HG03175 (cell line): ENCODE data around the gene PKP4.

Experiments
- ATAC-seq: cut with Tn5 transposase; IDR thresholded peaks from one replicate; pipeline ENCODE4 v1.9.1; 2021; ENCODE audit warnings: mild to moderate bottlenecking, moderate library complexity; ENCODE audit not compliant: unreplicated experiment

PKP4 gene

DNA sequence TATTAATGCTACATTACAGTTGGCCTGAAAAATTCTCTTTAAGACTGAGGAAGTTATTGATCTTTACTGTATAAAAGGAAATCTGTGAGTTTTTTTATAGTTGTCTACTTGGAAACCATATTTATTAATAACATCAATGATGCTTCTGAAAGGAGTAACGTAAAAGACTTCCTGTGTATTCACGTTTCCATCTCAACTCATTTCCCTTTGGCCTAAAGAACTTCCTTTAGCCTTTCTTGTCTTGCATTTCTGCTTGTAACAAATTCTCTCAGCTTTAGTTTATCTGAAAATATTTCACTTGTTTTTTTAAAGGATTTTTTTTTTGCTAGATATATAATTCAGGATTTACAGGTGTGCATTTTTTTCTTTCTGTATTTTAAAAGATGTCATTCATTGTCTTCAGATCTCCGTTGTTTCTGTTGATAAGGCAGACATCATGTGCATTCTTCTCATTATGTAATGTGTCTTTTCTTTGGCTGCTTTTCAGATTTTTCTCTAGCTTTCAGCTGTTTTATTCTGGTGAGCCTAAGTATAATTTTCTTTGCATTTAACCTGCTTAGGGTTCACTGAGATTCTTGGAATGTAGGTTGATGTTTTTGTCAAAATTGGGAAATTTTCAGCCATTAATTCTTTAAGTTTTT, 179.3 kb downstream of the PKP4 start:
- ATAC-seq = no peak

DNA sequence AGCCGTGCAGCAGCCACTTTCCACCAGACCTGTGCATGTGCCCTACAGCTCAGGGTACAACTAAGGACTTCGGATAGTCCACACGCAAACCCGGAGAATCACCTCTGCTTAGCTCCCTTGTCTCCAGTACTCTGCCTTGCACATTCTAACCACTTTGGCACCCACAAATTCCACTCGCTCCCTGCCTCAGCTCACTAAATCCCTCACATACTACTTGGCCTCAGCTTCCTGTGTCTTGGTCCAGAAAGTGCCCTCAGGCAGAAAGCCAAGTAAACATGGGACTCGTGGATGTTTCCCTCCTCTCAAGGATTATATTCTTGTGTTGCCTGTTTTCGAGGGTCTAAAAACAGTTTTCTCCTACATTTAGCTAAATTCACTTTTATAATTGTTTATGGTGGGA, 180.6 kb downstream of the PKP4 start:
- no peak for ATAC-seq

DNA sequence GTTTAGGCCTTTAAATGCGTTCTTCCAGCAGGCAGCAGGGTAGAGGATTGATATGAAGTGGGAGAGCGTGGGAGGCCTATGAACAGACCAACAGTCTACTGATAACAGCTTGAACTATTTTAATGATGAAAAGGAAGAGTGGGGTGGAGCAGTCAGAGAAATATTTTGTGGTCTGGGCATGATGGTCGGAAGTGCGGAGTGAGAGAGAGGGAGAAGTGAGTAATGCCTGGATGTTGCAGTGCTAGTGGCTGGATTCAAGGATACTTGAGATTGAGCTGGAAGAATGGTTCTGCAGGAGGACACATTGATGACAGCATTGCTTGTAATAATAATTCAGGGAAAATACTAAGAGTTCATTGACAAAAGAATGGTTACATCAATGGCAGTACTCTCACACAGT, 187.4 kb downstream of the PKP4 start:
- no peak for ATAC-seq

GRCh38 chr2:158645299-158645698, 188.5 kb downstream of the PKP4 start:
- no peak for ATAC-seq

- ATAC-seq = no peak
Observed at GRCh38 chr2:158647436-158648231, 190.9 kb downstream of the PKP4 start.

DNA sequence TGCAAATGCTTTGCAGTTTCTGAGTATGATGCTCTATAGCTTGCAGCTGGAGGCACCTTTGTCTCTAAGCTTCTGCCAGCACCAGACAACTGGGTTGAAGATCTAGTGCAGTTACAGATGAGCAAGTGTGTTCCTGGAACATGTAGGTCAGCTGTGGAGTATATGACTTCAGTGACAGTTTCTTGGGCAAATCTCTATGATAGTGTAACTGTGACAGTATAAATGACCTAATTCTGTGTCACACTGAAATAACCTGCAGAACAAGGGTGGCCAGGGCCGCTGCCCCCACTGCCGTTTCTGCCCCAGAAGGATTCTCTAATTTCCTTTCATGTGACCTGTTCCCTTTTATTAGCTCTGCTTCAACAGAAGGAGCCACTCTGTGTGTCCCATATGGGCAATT, 193.1 kb downstream of the PKP4 start:
- ATAC-seq = no peak

- ATAC-seq = no peak
Observed at GRCh38 chr2:158650646-158651357, 194.1 kb downstream of the PKP4 start.

DNA sequence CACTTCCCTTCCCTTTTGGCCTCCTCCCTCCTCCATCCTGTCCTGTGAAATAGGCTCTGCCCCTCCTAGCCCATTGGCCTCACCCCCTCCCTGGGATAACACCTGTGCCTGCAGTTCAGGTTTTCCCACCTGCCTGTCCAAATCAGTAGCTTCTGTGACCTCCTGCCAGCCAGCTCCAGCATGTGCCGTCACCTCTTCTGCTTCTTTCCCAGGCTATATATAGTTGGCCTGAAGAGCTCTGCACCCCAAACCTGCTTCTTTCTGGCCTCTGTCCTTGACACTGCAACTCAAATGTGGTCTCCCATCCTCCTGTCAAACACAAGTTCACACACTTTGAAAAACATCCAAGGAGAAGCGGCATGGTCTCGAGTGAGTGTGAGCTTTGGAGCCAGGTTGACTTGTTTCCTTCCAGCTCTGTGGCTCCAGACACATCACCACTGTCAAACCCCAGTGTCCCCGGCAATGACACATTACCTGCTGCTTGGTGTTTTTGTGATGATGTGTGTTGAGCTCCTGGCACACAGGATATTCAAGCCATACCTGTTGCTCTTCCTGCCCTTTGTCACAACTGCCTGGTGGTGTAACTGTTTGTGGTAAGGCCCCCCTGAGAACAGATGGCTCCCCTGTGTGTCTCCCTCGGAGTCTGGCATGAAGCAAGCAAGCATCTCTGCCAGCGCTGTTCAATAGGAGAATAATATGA, 194.8 kb downstream of the PKP4 start:
- ATAC-seq = no peak

DNA sequence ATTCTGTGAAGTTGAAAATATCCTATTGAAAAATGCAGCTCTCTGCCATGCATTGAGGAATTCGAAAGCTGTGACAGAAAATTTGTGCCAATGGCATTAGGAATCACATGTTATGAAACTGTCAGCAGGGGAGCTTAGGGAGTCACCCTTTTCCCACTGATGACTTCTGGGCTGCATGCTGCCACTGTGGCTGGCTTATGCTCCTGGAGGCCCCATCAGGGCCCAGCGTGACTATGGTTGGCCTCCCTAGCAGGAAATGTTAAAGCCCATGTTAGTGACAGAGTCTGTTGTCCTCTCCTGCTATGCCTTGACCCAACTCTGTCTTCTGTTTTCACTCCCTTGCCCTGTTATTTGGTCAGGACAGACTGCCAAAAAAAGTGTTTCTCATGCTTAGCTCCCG, 198.9 kb downstream of the PKP4 start:
- ATAC-seq = no peak

DNA sequence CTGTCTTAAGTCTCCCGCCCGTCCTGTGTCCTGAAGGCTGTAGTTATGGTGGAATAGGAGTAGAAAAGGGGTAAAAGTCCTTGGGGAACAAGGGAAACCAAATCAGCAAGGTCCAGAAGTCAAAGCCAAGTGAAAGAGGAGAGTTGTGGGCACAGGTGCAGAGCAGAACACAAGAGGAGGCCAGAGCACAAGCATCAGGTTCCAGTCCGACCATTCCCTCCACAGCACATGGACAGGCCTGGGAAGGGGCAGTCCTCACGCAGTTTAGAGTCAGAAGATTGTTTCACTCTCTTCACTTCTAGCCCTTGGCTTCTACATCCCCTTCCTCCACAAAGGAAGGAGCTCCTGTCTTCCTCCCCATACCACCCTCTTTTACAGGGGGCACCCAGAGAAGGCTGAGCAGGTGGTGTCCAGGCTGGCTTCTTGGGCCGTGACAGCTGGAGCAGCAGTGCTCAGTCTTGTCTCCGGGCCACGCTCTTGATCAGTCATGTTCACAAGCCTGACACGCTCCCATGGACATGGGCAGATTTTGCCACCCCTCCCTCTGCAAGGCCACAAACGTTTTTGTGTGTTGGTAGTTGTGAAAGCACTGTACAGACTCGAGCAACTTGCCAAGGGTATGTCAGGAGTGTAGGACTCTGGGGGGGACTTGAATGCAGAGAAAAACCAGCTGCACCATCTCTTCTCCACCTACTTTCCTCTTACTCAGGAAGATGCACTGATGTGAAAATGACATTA, 199.9 kb downstream of the PKP4 start:
- ATAC-seq = no peak

- no peak for ATAC-seq
Observed at GRCh38 chr2:158658396-158658795, 201.6 kb downstream of the PKP4 start.

DNA sequence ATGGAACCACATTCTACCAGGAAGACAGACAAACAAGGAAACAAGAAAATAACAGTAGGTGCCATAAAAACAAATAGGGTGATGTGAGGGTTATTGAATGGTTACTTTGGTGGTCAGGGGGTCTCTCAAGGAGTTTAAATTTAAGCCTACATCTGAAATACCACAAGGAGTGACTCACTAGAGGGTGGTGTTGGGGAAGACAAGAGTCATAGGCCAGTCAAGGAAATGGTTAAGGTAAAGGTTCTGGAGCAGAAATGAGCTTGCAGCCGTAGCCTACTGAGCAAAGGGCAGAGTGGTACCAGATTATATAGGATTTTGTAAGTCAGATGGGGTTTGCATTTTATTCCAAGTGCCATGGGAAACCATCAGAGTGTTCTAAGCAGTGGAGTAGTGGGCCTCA, 202.7 kb downstream of the PKP4 start:
- ATAC-seq = no peak

- ATAC-seq = no peak
Observed at GRCh38 chr2:158661231-158661630, 204.5 kb downstream of the PKP4 start.

DNA sequence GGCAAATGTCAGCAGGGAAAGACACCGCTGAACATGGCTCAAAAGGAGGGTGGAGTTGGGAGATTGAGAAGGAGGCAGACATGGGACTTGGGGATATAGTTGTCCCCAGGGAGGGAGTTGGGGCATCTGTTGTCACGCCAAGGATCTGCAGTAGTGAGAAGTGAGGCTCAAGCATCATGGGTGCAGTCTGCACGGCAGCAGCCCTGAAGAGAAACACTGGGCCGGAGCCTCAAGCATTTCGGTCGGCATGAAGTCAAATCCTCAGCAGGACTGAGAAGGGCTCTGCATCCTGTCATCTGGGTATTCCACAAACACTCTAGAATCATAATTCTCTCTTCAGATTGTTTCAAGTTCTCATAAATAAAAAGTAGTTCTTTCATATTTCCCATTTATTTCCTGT, 205.7 kb downstream of the PKP4 start:
- ATAC-seq = no peak

DNA sequence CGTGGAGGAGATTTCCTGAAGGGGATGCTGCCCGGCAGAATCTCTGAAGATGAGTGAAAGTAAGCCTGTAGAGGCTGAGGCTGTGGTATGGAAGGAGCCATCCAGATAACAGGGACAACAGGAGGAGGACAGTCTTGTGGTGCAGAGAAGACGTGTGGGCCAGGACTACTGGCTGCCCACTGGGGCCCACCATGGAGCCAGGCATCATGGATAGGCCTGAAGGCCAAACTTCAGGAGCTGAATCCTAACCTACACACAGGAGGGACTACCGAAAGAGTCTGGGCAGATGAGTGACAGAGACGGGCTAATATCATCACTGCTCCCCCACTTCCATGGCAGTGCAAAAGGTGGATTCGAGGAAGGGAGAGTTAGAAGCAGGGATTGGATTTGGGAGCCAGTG, 207.0 kb downstream of the PKP4 start:
- no peak for ATAC-seq

- ATAC-seq = no peak
Observed at GRCh38 chr2:158664987-158665386, 208.2 kb downstream of the PKP4 start.

GRCh38 chr2:158665536-158666302, 209.0 kb downstream of the PKP4 start:
- no peak for ATAC-seq

DNA sequence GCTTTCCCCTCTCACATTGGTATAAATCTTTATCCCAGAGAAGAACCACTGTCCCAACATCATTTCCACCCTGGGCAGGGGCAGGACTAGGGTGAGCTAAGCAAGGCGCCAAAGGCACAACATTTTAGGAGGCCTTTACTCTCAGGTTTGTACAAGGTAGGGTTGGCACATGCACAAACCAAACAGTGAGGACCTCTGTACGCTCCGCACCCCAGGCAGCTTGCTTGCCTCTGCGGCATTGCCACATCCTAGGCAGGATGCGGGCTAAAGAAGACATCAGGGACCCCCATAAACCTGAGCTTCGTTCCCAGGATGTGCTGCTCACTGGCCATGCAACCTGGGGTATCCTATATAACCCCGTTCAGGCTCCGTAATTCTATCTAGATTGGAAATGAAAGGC, 210.2 kb downstream of the PKP4 start:
- ATAC-seq = no peak

DNA sequence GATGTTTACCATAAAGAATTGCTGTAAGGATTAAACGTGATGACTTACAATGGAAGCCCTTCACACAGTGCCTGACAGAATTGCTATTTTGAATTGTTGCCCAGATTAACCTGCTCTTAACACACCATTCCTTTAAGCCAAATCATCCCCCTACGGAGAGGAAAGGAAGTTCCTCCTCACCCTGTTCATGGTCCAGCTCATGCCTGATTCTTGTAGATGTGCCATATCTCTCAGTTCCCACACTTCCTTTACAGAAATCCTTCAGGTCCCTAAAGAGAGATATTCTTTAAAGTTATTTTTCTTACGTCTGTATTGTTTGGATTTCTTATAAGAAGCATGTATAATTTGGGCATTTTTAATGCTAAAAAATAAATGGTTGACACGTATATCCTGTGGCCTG, 210.8 kb downstream of the PKP4 start:
- ATAC-seq = no peak
